ENCODE data around the gene TMOD3. TPM values are rescaled to one million over a fixed set of nuclear protein-coding genes. Genes with fewer than 3 reads are reported as not detected.

TMOD3 gene
- total and polyA plus RNA-seq, 2 donors (not counting 3 experiments of a cell fraction or from before 2014, with no cell fraction given) = 10.4 to 64.3 TPM

DNA sequence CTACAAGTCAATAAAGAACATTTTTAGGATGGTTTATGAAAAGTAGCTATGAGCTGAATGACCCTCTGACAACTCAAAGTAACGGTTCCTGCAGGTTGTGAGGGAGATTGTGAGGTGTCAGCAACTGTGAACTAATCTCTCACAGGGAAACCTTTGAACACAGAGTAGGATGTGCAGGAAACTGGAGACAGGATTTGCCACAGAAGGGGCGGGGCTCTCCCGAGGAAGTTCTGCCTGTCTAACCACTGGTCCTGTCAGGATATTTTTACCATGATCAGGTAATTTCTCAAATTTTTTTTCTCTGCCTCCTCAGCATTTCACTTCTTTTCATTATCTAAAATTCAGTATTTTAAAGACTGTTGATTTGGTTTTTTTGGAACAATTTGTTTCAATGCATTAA, 108.8 kb downstream of the TMOD3 start:
- Histone ChIP-seq H3K9me1 (replicated peaks; ENCODE audit: control insufficient read depth, extremely low read depth, insufficient read depth, low read length) (no peaks in the 10 kb centered on the region), H3K4me1 (ENCODE audit: control insufficient read depth, extremely low read depth, insufficient read depth, low read length) (peaks cover 6% of the 10 kb centered on the region), H2AFZ (ENCODE audit: low read depth, low read length) (no peak overlapping the region), H3K4me3 (replicated peaks in 1 of 3; ENCODE audit: insufficient read depth in 1 of 3, low read depth in 1 of 3, low read length in 3 of 3) (no peak overlapping the region), H3K27me3 (ENCODE audit: control insufficient read depth in 2 of 2, insufficient read depth in 2 of 2, low read length in 2 of 2) (no peaks in the 10 kb centered on the region), H3K36me3 (ENCODE audit: control insufficient read depth in 2 of 2, extremely low read depth in 1 of 2, insufficient read depth in 2 of 2, low read length in 2 of 2) (peaks cover 3 to 6% of the 10 kb centered on the region in 2 experiments), H4K20me1 (replicated peaks; ENCODE audit: control insufficient read depth, extremely low read depth, insufficient read depth, low read length) (no peaks in the 10 kb centered on the region), H3K9me3 (replicated peaks; ENCODE audit: control insufficient read depth, insufficient read depth, low read length) (no peaks in the 10 kb centered on the region), H3K79me2 (ENCODE audit: control insufficient read depth, insufficient read depth, low read length) (no peaks in the 10 kb centered on the region), H3K4me2 (ENCODE audit: insufficient read depth, low read length) (no peak overlapping the region), H3K27ac (ENCODE audit: insufficient read depth, low read depth, low read length) (no peak overlapping the region), H3K9ac (replicated peaks; ENCODE audit: extremely low read depth, insufficient read depth, low read length) (no peak overlapping the region)
- ChIA-PET POLR2A (no interaction called here), CTCF (interaction anchor here (1.4 kb wide), 1 partner anchor 289 kb away, joined by 3 read pairs; no protein-coding TSS in a partner anchor)
- no TSS peak for BruUV-seq (replicated peaks)
- peak; percentile 42 for FAIRE-seq
- DNase-seq (ENCODE audit: low read depth, low spot score) = no peak
- intact Hi-C loops (cut with micrococcal nuclease) = no loop called here
- dilution Hi-C loops (cut with MboI; ENCODE audit: extremely low pct_ligation_motif_present, low sequenced_read_pairs) = no loop called here
- TF ChIP-seq POLR2A (IDR thresholded peaks at IDR 0.05; ENCODE audit: low read depth, low read length) (no peak), FOS (IDR thresholded peaks at IDR 0.05; ENCODE audit: borderline replicate concordance, insufficient read depth, low read length) (no peak), JUN (IDR thresholded peaks at IDR 0.05; ENCODE audit: borderline replicate concordance, insufficient read depth, insufficient read length, low read depth) (no peak), POLR2AphosphoS5 (IDR thresholded peaks at IDR 0.05; ENCODE audit: insufficient read depth, low read depth, low read length) (no peak), EZH2 (IDR thresholded peaks at IDR 0.05; ENCODE audit: borderline replicate concordance, low read depth, low read length, severe bottlenecking) (no peak), MYC (IDR thresholded peaks at IDR 0.05; ENCODE audit: low read depth, low read length) (no peak), GATA2 (IDR thresholded peaks at IDR 0.05; ENCODE audit: insufficient read depth, insufficient read length, low read depth, low read length) (no peak)
- TF ChIP-seq, protein P1, sequence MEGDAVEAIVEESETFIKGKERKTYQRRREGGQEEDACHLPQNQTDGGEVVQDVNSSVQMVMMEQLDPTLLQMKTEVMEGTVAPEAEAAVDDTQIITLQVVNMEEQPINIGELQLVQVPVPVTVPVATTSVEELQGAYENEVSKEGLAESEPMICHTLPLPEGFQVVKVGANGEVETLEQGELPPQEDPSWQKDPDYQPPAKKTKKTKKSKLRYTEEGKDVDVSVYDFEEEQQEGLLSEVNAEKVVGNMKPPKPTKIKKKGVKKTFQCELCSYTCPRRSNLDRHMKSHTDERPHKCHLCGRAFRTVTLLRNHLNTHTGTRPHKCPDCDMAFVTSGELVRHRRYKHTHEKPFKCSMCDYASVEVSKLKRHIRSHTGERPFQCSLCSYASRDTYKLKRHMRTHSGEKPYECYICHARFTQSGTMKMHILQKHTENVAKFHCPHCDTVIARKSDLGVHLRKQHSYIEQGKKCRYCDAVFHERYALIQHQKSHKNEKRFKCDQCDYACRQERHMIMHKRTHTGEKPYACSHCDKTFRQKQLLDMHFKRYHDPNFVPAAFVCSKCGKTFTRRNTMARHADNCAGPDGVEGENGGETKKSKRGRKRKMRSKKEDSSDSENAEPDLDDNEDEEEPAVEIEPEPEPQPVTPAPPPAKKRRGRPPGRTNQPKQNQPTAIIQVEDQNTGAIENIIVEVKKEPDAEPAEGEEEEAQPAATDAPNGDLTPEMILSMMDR (IDR thresholded peaks at IDR 0.05; ENCODE audit: extremely low read depth in 1 of 2, insufficient read depth in 1 of 2, low read depth in 1 of 2, low read length in 2 of 2) = no peak
- TF ChIP-seq, protein P2, sequence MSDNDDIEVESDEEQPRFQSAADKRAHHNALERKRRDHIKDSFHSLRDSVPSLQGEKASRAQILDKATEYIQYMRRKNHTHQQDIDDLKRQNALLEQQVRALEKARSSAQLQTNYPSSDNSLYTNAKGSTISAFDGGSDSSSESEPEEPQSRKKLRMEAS (IDR thresholded peaks at IDR 0.05; ENCODE audit: insufficient read depth, insufficient read length) = no peak
